K562 (cell line): ENCODE measurements around the gene GAGE12E. TPM values are rescaled to one million over a fixed set of nuclear protein-coding genes. Genes with fewer than 3 reads are reported as not detected.
"Not testable (repeated sequence)": the region's sequence is repeated elsewhere in the genome, so short reads cannot be mapped to it uniquely, and the experiment has no call there.

Experiments used
- ATAC-seq: fragments of 200-7000 bp; cut with Tn5 transposase; 3 replicates; pipeline ENCODE4 v1.9.1; 2020; ENCODE audit warnings: moderate library complexity
- Bru-seq: library from RNA; stranded (reverse); fragments of 400-500 nt; gene quantifications from one replicate; lab custom pipeline; 2021; lab: Mats Ljungman, UMichigan
- BruChase-seq, 2 experiments: library from RNA; stranded (reverse); fragments of 400-500 nt; gene quantifications; one replicate each; lab custom pipeline; 2021; lab: Mats Ljungman, UMichigan
- BruUV-seq: library from RNA; stranded (reverse); fragments of 400-500 nt; replicated peaks from 2 replicates; lab custom pipeline; 2021; lab: Mats Ljungman, UMichigan
- CTCF ChIA-PET: fragments of 300-600 bp; formaldehyde crosslinking; extraction: SDS; loops from one replicate; lab custom pipeline; 2021; ENCODE audit warnings: low intra/inter-chr PET ratio; lab: Yijun Ruan, JAX
- POLR2A ChIA-PET: fragments of 300-600, 350-650 bp; sonication (Branson Sonifier 250); formaldehyde crosslinking; extraction: SDS; loops from one replicate; lab custom pipeline; 2021; ENCODE audit warnings: antibody characterized with exemption, inconsistent platforms; lab: Yijun Ruan, JAX
- DNase-seq, 4 experiments: peaks; one replicate each; pipeline versions ENCODE4 v3.0.0 to v3.0.0-alpha.2; 2011 to 2018; ENCODE audit warnings: low spot score in 3 of 4, mixed read lengths in 3 of 4; ENCODE audit errors: extremely low read depth in 1 of 4
- FAIRE-seq: peaks from 2 replicates; lab custom pipeline; 2011; peaks lifted over from hg19 to GRCh38; lab: Jason Lieb, UNC
- H2AFZ ChIP-seq: 2 replicates; pipeline ENCODE4 v1.6.0; 2011; ENCODE audit warnings: low read depth, low read length, control low read depth, inconsistent platforms
- H3K27ac ChIP-seq: fragments of 200-600 bp; 3 replicates; pipeline ENCODE4 v1.8.0; 2011; ENCODE audit warnings: low read depth, mild to moderate bottlenecking, control low read depth, inconsistent platforms, low read length, moderate library complexity, mixed read lengths; ENCODE audit errors: extremely low read depth
- H3K27me3 ChIP-seq, 2 experiments: fragments of 300-600 bp in 1 of 2; 2 replicates in 1 of 2; 3 replicates in 1 of 2; pipeline versions ENCODE4 v1.6.0 to v1.8.0; 2011; ENCODE audit warnings: inconsistent platforms in 2 of 2, low read length in 2 of 2, mild to moderate bottlenecking in 1 of 2, mixed read lengths in 1 of 2, moderate library complexity in 1 of 2; ENCODE audit not compliant: control insufficient read depth in 2 of 2, insufficient read depth in 2 of 2
- H3K36me3 ChIP-seq: fragments of 300-600 bp; 3 replicates; pipeline ENCODE4 v1.8.0; 2011; ENCODE audit warnings: mild to moderate bottlenecking, low read length, inconsistent platforms; ENCODE audit not compliant: control insufficient read depth, insufficient read depth
- H3K4me1 ChIP-seq, 2 experiments: fragments of 200-600 bp in 1 of 2; replicated peaks in 1 of 2; 2 replicates in 1 of 2; 3 replicates in 1 of 2; pipeline versions ENCODE4 v1.5.1 to v1.8.0; 2011; ENCODE audit warnings: inconsistent platforms in 2 of 2, low read length in 2 of 2, mild to moderate bottlenecking in 1 of 2, mixed read lengths in 1 of 2, moderate library complexity in 1 of 2; ENCODE audit not compliant: control insufficient read depth in 2 of 2, insufficient read depth in 2 of 2
- H3K4me2 ChIP-seq: 2 replicates; pipeline ENCODE4 v1.6.1; 2011; ENCODE audit warnings: low read length, control low read depth, inconsistent platforms, mixed read lengths; ENCODE audit not compliant: insufficient read depth
- H3K4me3 ChIP-seq: fragments of 200-600 bp; sonication (generic), shearing (Covaris generic); 2 replicates; pipeline ENCODE4 v1.5.1; 2016; ENCODE audit warnings: control low read depth, inconsistent platforms
- H3K79me2 ChIP-seq: fragments of 200-600 bp; 3 replicates; pipeline ENCODE4 v1.8.0; 2011; ENCODE audit warnings: low read length, inconsistent platforms; ENCODE audit not compliant: control insufficient read depth, insufficient read depth
- H3K9ac ChIP-seq, 2 experiments: 2 replicates each; pipeline versions ENCODE4 v1.6.0 to v1.6.1; 2011; ENCODE audit warnings: low read depth in 2 of 2, low read length in 2 of 2, control low read depth in 1 of 2, inconsistent platforms in 1 of 2, mild to moderate bottlenecking in 1 of 2, mixed read lengths in 1 of 2; ENCODE audit not compliant: insufficient read depth in 1 of 2
- H3K9me1 ChIP-seq: one replicate; pipeline ENCODE4 v1.6.0; 2011; ENCODE audit warnings: inconsistent platforms, mild to moderate bottlenecking, low read length, moderate library complexity; ENCODE audit not compliant: control insufficient read depth, insufficient read depth
- H3K9me3 ChIP-seq: replicated peaks from 2 replicates; pipeline ENCODE4 v1.5.1; 2011; ENCODE audit warnings: low read depth, low read length, inconsistent platforms; ENCODE audit not compliant: control insufficient read depth, insufficient read depth
- H4K20me1 ChIP-seq: replicated peaks from 2 replicates; pipeline ENCODE4 v1.6.1; 2011; ENCODE audit warnings: low read length, inconsistent platforms, mixed read lengths; ENCODE audit not compliant: control insufficient read depth, insufficient read depth
- WGBS: fragments of 100-300 bp; shearing (Covaris generic); methylation state at CpG from one replicate; pipeline ENCODE4 v1.1.6; 2016; ENCODE audit warnings: low coverage, mixed read lengths; ENCODE audit not compliant: insufficient coverage; ENCODE audit errors: missing lambda C conversion rate; 5-methylcytosine and 5-hydroxymethylcytosine counted together
- in situ Hi-C: fragments of 300-500 bp; cut with MboI; formaldehyde crosslinking; loops from 4 replicates; pipeline ENCODE4 v1.15.0; 2018; ENCODE audit warnings: inconsistent platforms, mixed read lengths
- intact Hi-C: fragments of 100-400 bp; cut with micrococcal nuclease; formaldehyde crosslinking; loops from 2 replicates; pipeline ENCODE4 v1.14.2; 2022
- long read RNA-seq, 3 experiments: library from polyadenylated mRNA in 2 of 3; library from RNA in 1 of 3; unstranded in 2 of 3; stranded (forward) in 1 of 3; transcript quantifications; one replicate each; pipeline ENCODE4 v2.0.0, GENCODE V29; 2019 to 2022
- polyA minus RNA-seq, 3 experiments: library from RNA; depleted of rRNA, polyadenylated mRNA; stranded (reverse); fragments of >200 nt; gene quantifications; 2 replicates each; pipeline ENCODE4 v1.2.3, GENCODE V29; 2011
- polyA plus RNA-seq, 8 experiments: library from polyadenylated mRNA; depleted of rRNA in 4 of 8; stranded (reverse) in 5 of 8; unstranded in 3 of 8; fragments of >200 nt; fragmentation: Nextera tagmentation in 2 of 8; fragmentation: Illumina TruSeq in 1 of 8; extraction: Ambion mirVana in 2 of 8; extraction: Trizol in 1 of 8; gene quantifications; 2 replicates each; pipeline versions ENCODE4 v1.2.1 to v1.2.3, GENCODE V29; 2011 to 2014; ENCODE audit warnings: inconsistent platforms in 1 of 8, missing spikeins in 1 of 8
- total RNA-seq, 7 experiments: library from RNA; depleted of rRNA in 6 of 7; stranded (reverse); fragments of >200 nt in 6 of 7; fragmentation: Illumina TruSeq in 2 of 7; extraction: Trizol in 2 of 7; gene quantifications; 2 replicates each; pipeline versions ENCODE4 v1.2.1 to v1.2.3, GENCODE V29; 2011 to 2021; ENCODE audit warnings: low replicate concordance in 1 of 7

The GAGE12E gene, protein sequence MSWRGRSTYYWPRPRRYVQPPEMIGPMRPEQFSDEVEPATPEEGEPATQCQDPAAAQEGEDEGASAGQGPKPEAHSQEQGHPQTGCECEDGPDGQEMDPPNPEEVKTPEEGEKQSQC
- not detected in 2 replicates for total RNA-seq (2011; cell fraction: chromatin; rRNA removed; ENCODE audit: low replicate concordance)
- not detected in 2 replicates for total RNA-seq (2011; cell fraction: nucleolus; rRNA removed)
- total RNA-seq (2011; cell fraction: nucleoplasm; rRNA removed) = not detected in 2 replicates
- total RNA-seq (2014; rRNA removed) = not detected in 2 replicates
- 0.36 TPM in 1 of 2 replicates, not detected in the other for total RNA-seq (2014; rRNA removed; fragmentation: Illumina TruSeq; extraction: Trizol)
- 0.43 TPM in 1 of 2 replicates, not detected in the other for total RNA-seq (2015; rRNA removed; fragmentation: Illumina TruSeq; extraction: Trizol)
- total RNA-seq (2021) = not detected in 2 replicates
- 0.24 TPM in 1 of 2 replicates, not detected in the other for polyA plus RNA-seq (2011; rRNA removed)
- not detected in 2 replicates for polyA plus RNA-seq (2011; cell fraction: cytosol; rRNA removed)
- 0.29 TPM in 1 of 2 replicates, not detected in the other for polyA plus RNA-seq (2011; cell fraction: nucleus; rRNA removed)
- not detected in 2 replicates for polyA plus RNA-seq (2012)
- not detected in 2 replicates for polyA plus RNA-seq (2014; fragmentation: Illumina TruSeq; extraction: Trizol)
- polyA plus RNA-seq (2014; fragmentation: Nextera tagmentation; extraction: Ambion mirVana) = under 1 TPM; 0.39 to 0.45 TPM
- polyA plus RNA-seq (2014; rRNA removed) = not detected in 2 replicates
- not detected in 2 replicates for polyA minus RNA-seq (2011; rRNA and poly(A)+ RNA removed)
- not detected in 2 replicates for polyA minus RNA-seq (2011; cell fraction: cytosol; rRNA and poly(A)+ RNA removed)
- polyA minus RNA-seq (2011; cell fraction: nucleus; rRNA and poly(A)+ RNA removed) = not detected in 2 replicates
- Bru-seq, nascent RNA = not detected
- BruChase-seq, experiment 1, labeled RNA remaining after a 2-hour chase = not detected
- BruChase-seq, experiment 2, labeled RNA remaining after a 6-hour chase = not detected
- long read RNA-seq, experiment 1, partial matches to known transcripts = 85 of 87 reads
- long read RNA-seq, experiment 1, other reads (novel, unspliced or antisense) = 1 of 87 reads
- long read RNA-seq, experiment 2, transcript GAGE12E-201 (5 exons, 520 nt) = major isoform, 39 of 47 reads
- long read RNA-seq, experiment 2, partial matches to known transcripts = 5 of 47 reads
- long read RNA-seq, experiment 2, other reads (novel, unspliced or antisense) = 3 of 47 reads
- long read RNA-seq, experiment 3, partial matches to known transcripts = 0 of 3 reads
- long read RNA-seq, experiment 3, other reads (novel, unspliced or antisense) = 0 of 3 reads

DNA sequence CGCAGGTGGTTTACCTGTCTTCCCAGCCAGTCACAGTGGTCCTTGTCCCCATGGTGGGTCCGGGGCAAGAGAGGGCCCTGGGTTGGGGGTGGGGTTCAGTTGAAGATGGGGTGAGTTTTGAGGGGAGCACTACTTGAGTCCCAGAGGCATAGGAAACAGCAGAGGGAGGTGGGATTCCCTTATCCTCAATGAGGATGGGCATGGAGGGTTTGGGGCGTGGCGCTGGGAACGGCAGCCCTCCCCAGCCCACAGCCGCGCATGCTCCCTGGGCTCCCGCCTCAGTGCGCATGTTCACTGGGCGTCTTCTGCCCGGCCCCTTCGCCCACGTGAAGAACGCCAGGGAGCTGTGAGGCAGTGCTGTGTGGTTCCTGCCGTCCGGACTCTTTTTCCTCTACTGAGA lies at the start of gene GAGE12E:
Gene GAGE12E (plus strand): TSS at position 301 of the 400 bp plus-strand sequence. CDS start 1,155 bp downstream, outside the sequence.
- BruUV-seq = TSS peak; percentile 97
- H3K9me1 ChIP-seq, intact Hi-C loops, ATAC-seq, H3K36me3 ChIP-seq, in situ Hi-C loops, H3K9me3 ChIP-seq, H3K9ac ChIP-seq, H3K27me3 ChIP-seq, H3K79me2 ChIP-seq, H2AFZ ChIP-seq, CTCF ChIA-PET, DNase-seq, H4K20me1 ChIP-seq, FAIRE-seq, H3K4me1 ChIP-seq, POLR2A ChIA-PET, H3K27ac ChIP-seq, H3K4me2 ChIP-seq, H3K4me3 ChIP-seq: not testable (repeated sequence)
- no CpG with 5 or more reads among the region's 16 CpGs for WGBS

DNA sequence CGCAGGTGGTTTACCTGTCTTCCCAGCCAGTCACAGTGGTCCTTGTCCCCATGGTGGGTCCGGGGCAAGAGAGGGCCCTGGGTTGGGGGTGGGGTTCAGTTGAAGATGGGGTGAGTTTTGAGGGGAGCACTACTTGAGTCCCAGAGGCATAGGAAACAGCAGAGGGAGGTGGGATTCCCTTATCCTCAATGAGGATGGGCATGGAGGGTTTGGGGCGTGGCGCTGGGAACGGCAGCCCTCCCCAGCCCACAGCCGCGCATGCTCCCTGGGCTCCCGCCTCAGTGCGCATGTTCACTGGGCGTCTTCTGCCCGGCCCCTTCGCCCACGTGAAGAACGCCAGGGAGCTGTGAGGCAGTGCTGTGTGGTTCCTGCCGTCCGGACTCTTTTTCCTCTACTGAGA lies 19.2 kb upstream of the GAGE12E start, which contains the start of gene GAGE12C:
Gene GAGE12C (plus strand): TSS at position 301 of the 400 bp plus-strand sequence. CDS start 1,155 bp downstream, outside the sequence.
- intact Hi-C loops, H2AFZ ChIP-seq, CTCF ChIA-PET, H3K9me3 ChIP-seq, H3K27ac ChIP-seq, BruUV-seq, H3K4me1 ChIP-seq, H3K9me1 ChIP-seq, H3K9ac ChIP-seq, ATAC-seq, POLR2A ChIA-PET, DNase-seq, H3K79me2 ChIP-seq, H3K4me2 ChIP-seq, H4K20me1 ChIP-seq, H3K36me3 ChIP-seq, FAIRE-seq, H3K4me3 ChIP-seq, H3K27me3 ChIP-seq: not testable (repeated sequence)
- WGBS = no CpG with 5 or more reads among the region's 16 CpGs
- in situ Hi-C loops = loop anchor here (10.0 to 25.0 kb wide), 2 partner anchors 105 to 237 kb away; no protein-coding TSS in a partner anchor

DNA sequence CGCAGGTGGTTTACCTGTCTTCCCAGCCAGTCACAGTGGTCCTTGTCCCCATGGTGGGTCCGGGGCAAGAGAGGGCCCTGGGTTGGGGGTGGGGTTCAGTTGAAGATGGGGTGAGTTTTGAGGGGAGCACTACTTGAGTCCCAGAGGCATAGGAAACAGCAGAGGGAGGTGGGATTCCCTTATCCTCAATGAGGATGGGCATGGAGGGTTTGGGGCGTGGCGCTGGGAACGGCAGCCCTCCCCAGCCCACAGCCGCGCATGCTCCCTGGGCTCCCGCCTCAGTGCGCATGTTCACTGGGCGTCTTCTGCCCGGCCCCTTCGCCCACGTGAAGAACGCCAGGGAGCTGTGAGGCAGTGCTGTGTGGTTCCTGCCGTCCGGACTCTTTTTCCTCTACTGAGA lies 9.7 kb upstream of the GAGE12E start, which contains the start of gene GAGE12D:
Gene GAGE12D (plus strand): TSS at position 301 of the 400 bp plus-strand sequence. CDS start 1,155 bp downstream, outside the sequence.
- H4K20me1 ChIP-seq, H3K79me2 ChIP-seq, H3K27me3 ChIP-seq, H3K4me2 ChIP-seq, CTCF ChIA-PET, ATAC-seq, BruUV-seq, POLR2A ChIA-PET, H2AFZ ChIP-seq, H3K4me1 ChIP-seq, intact Hi-C loops, H3K4me3 ChIP-seq, DNase-seq, H3K36me3 ChIP-seq, H3K9me3 ChIP-seq, FAIRE-seq, H3K9me1 ChIP-seq, H3K9ac ChIP-seq, H3K27ac ChIP-seq: not testable (repeated sequence)
- in situ Hi-C loops = loop anchor here (25.0 kb wide), 1 partner anchor 96 kb away; no protein-coding TSS in a partner anchor
- WGBS = no CpG with 5 or more reads among the region's 16 CpGs
